HEK293 (cell line): ENCODE data around the gene ADCY7.

Source experiments
- CTCF ChIA-PET: fragments of 350-600 bp; formaldehyde crosslinking; extraction: SDS; loops from one replicate; lab custom pipeline; 2021; ENCODE audit warnings: antibody characterized with exemption; lab: Yijun Ruan, JAX
- POLR2A ChIA-PET: fragments of 300-600 bp; formaldehyde crosslinking; extraction: SDS; loops from one replicate; lab custom pipeline; 2020; ENCODE audit warnings: antibody characterized with exemption, inconsistent platforms; lab: Yijun Ruan, JAX
- H3K27ac ChIP-seq: fragments of 200-500 bp; sonication (Bioruptor generic); 2 replicates; pipeline ENCODE4 v1.5.1; 2014; ENCODE audit warnings: low read depth, low read length, control low read depth, inconsistent platforms; ENCODE audit errors: extremely low read depth
- H3K36me3 ChIP-seq, 2 experiments: fragments of 200-500 bp in 1 of 2; sonication (Bioruptor generic) in 1 of 2; 1 replicate in 1 of 2; 2 replicates in 1 of 2; pipeline ENCODE4 v1.5.1; 2014 to 2017; ENCODE audit warnings: inconsistent platforms in 2 of 2, low read length in 2 of 2; ENCODE audit not compliant: control insufficient read depth in 2 of 2, insufficient read depth in 1 of 2
- H3K4me1 ChIP-seq: fragments of 200-500 bp; sonication (Bioruptor generic); 2 replicates; pipeline ENCODE4 v1.5.1; 2014; ENCODE audit warnings: mild to moderate bottlenecking, low read length, inconsistent platforms; ENCODE audit not compliant: control insufficient read depth, insufficient read depth
- H3K4me3 ChIP-seq: 2 replicates; pipeline ENCODE4 v1.5.1; 2011; ENCODE audit warnings: low read depth, mild to moderate bottlenecking, control low read depth, low read length, moderate library complexity
- H3K9me3 ChIP-seq: fragments of 200-500 bp; sonication (Bioruptor generic); 2 replicates; pipeline ENCODE4 v1.5.1; 2014; ENCODE audit warnings: low read depth, low read length, inconsistent platforms; ENCODE audit not compliant: control insufficient read depth, insufficient read depth
- CTCF ChIP-seq: fragments of 450-650 bp; formaldehyde crosslinking; IDR thresholded peaks from 2 replicates; pipeline ENCODE4 v1.5.1; 2016; ENCODE audit warnings: missing biosample characterization, missing genetic modification characterization
- ELK4 ChIP-seq: IDR thresholded peaks from 2 replicates; pipeline ENCODE4 v1.6.1; 2011; ENCODE audit warnings: mild to moderate bottlenecking, low read depth, low read length, borderline replicate concordance
- GLI4 ChIP-seq: fragments of 450-650 bp; formaldehyde crosslinking; IDR thresholded peaks from 2 replicates; pipeline ENCODE4 v1.5.1; 2016; ENCODE audit warnings: missing biosample characterization, missing genetic modification characterization
- HOXD13 ChIP-seq: sonication (generic); formaldehyde crosslinking; IDR thresholded peaks from 2 replicates; pipeline ENCODE4 v1.8.0; 2022; ENCODE audit warnings: missing genetic modification reagents, borderline replicate concordance
- PRDM10 ChIP-seq: fragments of 450-650 bp; formaldehyde crosslinking; IDR thresholded peaks from 2 replicates; pipeline ENCODE4 v1.5.1; 2016; ENCODE audit warnings: missing biosample characterization, missing genetic modification characterization
- PRDM4 ChIP-seq: fragments of 450-650 bp; formaldehyde crosslinking; IDR thresholded peaks from 2 replicates; pipeline ENCODE4 v1.5.1; 2017; ENCODE audit warnings: missing biosample characterization, missing genetic modification characterization
- SCRT1 ChIP-seq: fragments of 450-650 bp; formaldehyde crosslinking; IDR thresholded peaks from 2 replicates; pipeline ENCODE4 v1.5.1; 2016; ENCODE audit warnings: missing biosample characterization, missing genetic modification characterization, borderline replicate concordance
- SCRT2 ChIP-seq: fragments of 450-650 bp; formaldehyde crosslinking; IDR thresholded peaks from 2 replicates; pipeline ENCODE4 v1.5.1; 2016; ENCODE audit warnings: missing biosample characterization, missing genetic modification characterization
- YY2 ChIP-seq: fragments of 450-650 bp; formaldehyde crosslinking; IDR thresholded peaks from 2 replicates; pipeline ENCODE4 v1.5.1; 2016; ENCODE audit warnings: missing biosample characterization, missing genetic modification characterization
- ZFHX2 ChIP-seq: fragments of 450-650 bp; formaldehyde crosslinking; conservative IDR thresholded peaks from 2 replicates; pipeline ENCODE4 v1.5.1; 2016; ENCODE audit warnings: missing biosample characterization, missing genetic modification characterization
- ZFP69B ChIP-seq: fragments of 450-650 bp; formaldehyde crosslinking; IDR thresholded peaks from 2 replicates; pipeline ENCODE4 v1.5.1; 2016; ENCODE audit warnings: missing biosample characterization, missing genetic modification characterization
- ZNF114 ChIP-seq: fragments of 450-650 bp; formaldehyde crosslinking; IDR thresholded peaks from 2 replicates; pipeline ENCODE4 v1.5.0; 2017; ENCODE audit warnings: missing biosample characterization, missing genetic modification characterization
- ZNF121 ChIP-seq: fragments of 450-650 bp; formaldehyde crosslinking; IDR thresholded peaks from 2 replicates; pipeline ENCODE4 v1.5.1; 2016; ENCODE audit warnings: missing biosample characterization, missing genetic modification characterization
- ZNF146 ChIP-seq: fragments of 450-650 bp; formaldehyde crosslinking; IDR thresholded peaks from 2 replicates; pipeline ENCODE4 v1.5.1; 2016; ENCODE audit warnings: missing biosample characterization, missing genetic modification characterization
- ZNF174 ChIP-seq: fragments of 450-650 bp; formaldehyde crosslinking; IDR thresholded peaks from 2 replicates; pipeline ENCODE4 v1.5.0; 2017; ENCODE audit warnings: missing biosample characterization, mild to moderate bottlenecking, missing genetic modification characterization
- ZNF202 ChIP-seq: fragments of 450-650 bp; formaldehyde crosslinking; IDR thresholded peaks from 2 replicates; pipeline ENCODE4 v1.5.1; 2016; ENCODE audit warnings: missing biosample characterization, missing genetic modification characterization, borderline replicate concordance
- ZNF211 ChIP-seq: fragments of 450-650 bp; formaldehyde crosslinking; IDR thresholded peaks from 2 replicates; pipeline ENCODE4 v1.5.1; 2016; ENCODE audit warnings: low read depth, missing biosample characterization, missing genetic modification characterization
- ZNF223 ChIP-seq: fragments of 450-650 bp; formaldehyde crosslinking; IDR thresholded peaks from 2 replicates; pipeline ENCODE4 v1.5.1; 2016; ENCODE audit warnings: missing biosample characterization, missing genetic modification characterization
- ZNF266 ChIP-seq: fragments of 450-650 bp; formaldehyde crosslinking; IDR thresholded peaks from 2 replicates; pipeline ENCODE4 v1.5.1; 2016; ENCODE audit warnings: missing biosample characterization, missing genetic modification characterization, low read depth
- ZNF292 ChIP-seq: fragments of 450-650 bp; formaldehyde crosslinking; IDR thresholded peaks from 2 replicates; pipeline ENCODE4 v1.5.1; 2016; ENCODE audit warnings: low read depth, missing biosample characterization, missing genetic modification characterization, borderline replicate concordance
- ZNF324 ChIP-seq: fragments of 450-650 bp; formaldehyde crosslinking; IDR thresholded peaks from 2 replicates; pipeline ENCODE4 v1.5.1; 2016; ENCODE audit warnings: missing biosample characterization, missing genetic modification characterization
- ZNF335 ChIP-seq: fragments of 450-650 bp; formaldehyde crosslinking; conservative IDR thresholded peaks from 2 replicates; pipeline ENCODE4 v1.5.1; 2016; ENCODE audit warnings: missing biosample characterization, missing genetic modification characterization
- ZNF354C ChIP-seq: fragments of 450-650 bp; formaldehyde crosslinking; IDR thresholded peaks from 2 replicates; pipeline ENCODE4 v1.5.1; 2016; ENCODE audit warnings: missing biosample characterization, missing genetic modification characterization, low read depth, borderline replicate concordance
- ZNF366 ChIP-seq: fragments of 450-650 bp; formaldehyde crosslinking; conservative IDR thresholded peaks from 2 replicates; pipeline ENCODE4 v1.5.1; 2016; ENCODE audit warnings: missing biosample characterization, missing genetic modification characterization
- ZNF423 ChIP-seq: fragments of 450-650 bp; formaldehyde crosslinking; IDR thresholded peaks from 2 replicates; pipeline ENCODE4 v1.5.1; 2016; ENCODE audit warnings: missing biosample characterization, missing genetic modification characterization
- ZNF433 ChIP-seq: fragments of 450-650 bp; formaldehyde crosslinking; IDR thresholded peaks from 2 replicates; pipeline ENCODE4 v1.5.1; 2016; ENCODE audit warnings: missing biosample characterization, missing genetic modification characterization, low read depth
- ZNF560 ChIP-seq: fragments of 450-650 bp; formaldehyde crosslinking; IDR thresholded peaks from 2 replicates; pipeline ENCODE4 v1.5.1; 2017; ENCODE audit warnings: missing biosample characterization, missing genetic modification characterization, borderline replicate concordance
- ZNF629 ChIP-seq: fragments of 450-650 bp; formaldehyde crosslinking; IDR thresholded peaks from 2 replicates; pipeline ENCODE4 v1.5.1; 2017; ENCODE audit warnings: missing biosample characterization, missing genetic modification characterization
- ZNF768 ChIP-seq: fragments of 450-650 bp; formaldehyde crosslinking; IDR thresholded peaks from 2 replicates; pipeline ENCODE4 v1.5.1; 2018; ENCODE audit warnings: missing biosample characterization, mild to moderate bottlenecking, missing genetic modification characterization
- ZNF777 ChIP-seq: fragments of 450-650 bp; formaldehyde crosslinking; IDR thresholded peaks from 2 replicates; pipeline ENCODE4 v1.5.1; 2017; ENCODE audit warnings: missing biosample characterization, missing genetic modification characterization, borderline replicate concordance
- ZNF837 ChIP-seq: fragments of 450-650 bp; formaldehyde crosslinking; IDR thresholded peaks from 2 replicates; pipeline ENCODE4 v1.5.1; 2016; ENCODE audit warnings: missing biosample characterization, missing genetic modification characterization

ADCY7 gene

GRCh38 chr16:50235581-50235980 lies 30.8 kb upstream of the ADCY7 start (continued):
- TF ChIP-seq ZNF560 (tag by site-specific recombination) (no peak), ZNF423 (tag by site-specific recombination) (no peak), PRDM10 (peak; percentile 51; the same call in 1 of the 2 replicates), PRDM4 (tag by site-specific recombination) (no peak), ZNF114 (tag by site-specific recombination) (no peak), HOXD13 (no peak), ZNF366 (tag by site-specific recombination) (no peak), ZNF174 (tag by site-specific recombination) (no peak), ZNF223 (tag by site-specific recombination) (no peak), ZNF292 (tag by site-specific recombination) (no peak), ZFP69B (tag by site-specific recombination) (no peak), ZNF146 (tag by site-specific recombination) (no peak), SCRT2 (tag by site-specific recombination) (peak; percentile 43; the same call in 1 of the 2 replicates), ZNF335 (tag by site-specific recombination) (no peak), ZNF837 (tag by site-specific recombination) (no peak), ZNF354C (tag by site-specific recombination) (no peak)

- no peaks in the 10 kb centered on the region for H3K9me3 ChIP-seq
- CTCF ChIA-PET = interaction anchor here (0.6 to 0.7 kb wide), 2 partner anchors 123 to 273 kb away, joined by 3 to 4 read pairs; no protein-coding TSS in a partner anchor
Observed at GRCh38 chr16:50238314-50238713, 28.0 kb upstream of the ADCY7 start.

More at GRCh38 chr16:50238314-50238713, 28.0 kb upstream of the ADCY7 start:
- H3K27ac ChIP-seq = no peak overlapping the region
- no peak for TF ChIP-seq ZNF266 (tag by site-specific recombination)
- TF ChIP-seq ZNF777 = no peak
- TF ChIP-seq ZNF121 (tag by site-specific recombination) = no peak
- TF ChIP-seq ZNF433 (tag by site-specific recombination) = no peak
- no peak for TF ChIP-seq ZNF211 (tag by site-specific recombination)
- TF ChIP-seq ZNF202 (tag by site-specific recombination) = no peak
- TF ChIP-seq ELK4 = no peak
- no peak for TF ChIP-seq ZNF324
- TF ChIP-seq ZFHX2 = no peak
- TF ChIP-seq GLI4 (tag by site-specific recombination) = no peak
- TF ChIP-seq CTCF (tag by site-specific recombination) = no peak
- no peak for TF ChIP-seq ZNF629 (tag by site-specific recombination)
- TF ChIP-seq YY2 (tag by site-specific recombination) = no peak
- TF ChIP-seq SCRT1 (tag by site-specific recombination) = no peak
- TF ChIP-seq ZNF768 (tag by site-specific recombination) = no peak
- no peak for TF ChIP-seq ZNF292 (tag by site-specific recombination)
- H3K36me3 ChIP-seq = no peaks in the 10 kb centered on the region
- no peak overlapping the region for H3K4me3 ChIP-seq
- POLR2A ChIA-PET = no interaction called here
- H3K4me1 ChIP-seq = no peaks in the 10 kb centered on the region
